Stomach (tissue), 9 donors: ENCODE data around the gene SMAD7. TPM values are rescaled to one million over a fixed set of nuclear protein-coding genes. Genes with fewer than 3 reads are reported as not detected.

Source experiments
- DNase-seq, 2 donors: peaks; one replicate each; pipeline versions ENCODE4 v3.0.0 to v3.0.0-alpha.2; 2013 to 2019
- H3K27ac ChIP-seq, 5 donors: fragments of 200-600 bp in 4 of 5; sonication (generic) in 4 of 5; one replicate each; pipeline ENCODE4 v1.5.1; 2013 to 2019; ENCODE audit warnings: mild to moderate bottlenecking in 1 of 5, moderate library complexity in 1 of 5
- H3K27me3 ChIP-seq, 3 donors: fragments of 200-600 bp; sonication (generic); one replicate each; pipeline ENCODE4 v1.5.1; 2017 to 2019; ENCODE audit warnings: mixed run types in 1 of 3
- H3K36me3 ChIP-seq, 4 donors: fragments of 200-600 bp; sonication (generic); 1 replicate in 3 of 4; 2 replicates in 1 of 4; pipeline ENCODE4 v1.5.1; 2016 to 2019
- H3K4me1 ChIP-seq, 4 donors: fragments of 200-600 bp; sonication (generic); one replicate each; pipeline ENCODE4 v1.5.1; 2016 to 2019
- H3K4me3 ChIP-seq, 4 donors: fragments of 200-600 bp; sonication (generic) in 3 of 4; one replicate each; pipeline ENCODE4 v1.5.1; 2016 to 2019; ENCODE audit warnings: mild to moderate bottlenecking in 1 of 4
- H3K9me3 ChIP-seq, 4 donors: fragments of 200-600 bp; sonication (generic); one replicate each; pipeline ENCODE4 v1.5.1; 2016 to 2019
- EP300 ChIP-seq: sonication (generic); formaldehyde crosslinking; IDR thresholded peaks from one replicate; pipeline ENCODE4 v1.6.1; 2017; ENCODE audit warnings: antibody characterized with exemption
- POLR2A ChIP-seq, 4 donors: fragments of 450-650 bp; IDR thresholded peaks; one replicate each; pipeline ENCODE4 v1.6.1; 2016; ENCODE audit warnings: antibody characterized with exemption in 4 of 4, control low read depth in 2 of 4, mild to moderate bottlenecking in 1 of 4, moderate library complexity in 1 of 4
- POLR2AphosphoS5 ChIP-seq, 3 donors: sonication (generic); formaldehyde crosslinking; IDR thresholded peaks; one replicate each; pipeline ENCODE4 v1.6.1; 2016; ENCODE audit warnings: antibody characterized with exemption in 3 of 3
- WGBS, 5 donors: extraction: QIAGEN DNeasy Blood & Tissue Kit in 3 of 5; methylation state at CpG; one replicate each; pipeline versions ENCODE4 v1.1.5 to v1.1.7; 2013 to 2018; 5-methylcytosine and 5-hydroxymethylcytosine counted together
- intact Hi-C: fragments of 100-400 bp; cut with DNase I; formaldehyde crosslinking; loops from one replicate; pipeline ENCODE4 v1.15.1; 2023; ENCODE audit warnings: low total_unique reads
- polyA plus RNA-seq, 3 donors: library from polyadenylated mRNA; stranded (reverse); fragments of 200-250 nt; gene quantifications; one replicate each; pipeline ENCODE4 v1.2.3, GENCODE V29; 2013
- total RNA-seq, 5 donors: library from RNA; depleted of rRNA; stranded (reverse); fragments of >200 nt; gene quantifications; one replicate each; pipeline versions ENCODE4 v1.1.0 to v1.2.3, GENCODE V29; 2014 to 2016
- TF ChIP-seq, protein P1 (sequence below), 7 experiments: fragments of 450-650 bp in 4 of 7; fragments of 200-600 bp in 3 of 7; sonication (generic) in 3 of 7; IDR thresholded peaks; one replicate each; pipeline ENCODE4 v1.5.1; 2016 to 2019; ENCODE audit warnings: antibody characterized with exemption in 7 of 7, control low read depth in 2 of 7, mild to moderate bottlenecking in 1 of 7
- donor health status: healthy with polysubstance abuse.
- donor health status: Bipolar disorder and iron deficiency.
- donor health status: healthy.

SMAD7 gene
- total and polyA plus RNA-seq, 8 donors: 4.5 to 123 (median 10.6) TPM

DNA sequence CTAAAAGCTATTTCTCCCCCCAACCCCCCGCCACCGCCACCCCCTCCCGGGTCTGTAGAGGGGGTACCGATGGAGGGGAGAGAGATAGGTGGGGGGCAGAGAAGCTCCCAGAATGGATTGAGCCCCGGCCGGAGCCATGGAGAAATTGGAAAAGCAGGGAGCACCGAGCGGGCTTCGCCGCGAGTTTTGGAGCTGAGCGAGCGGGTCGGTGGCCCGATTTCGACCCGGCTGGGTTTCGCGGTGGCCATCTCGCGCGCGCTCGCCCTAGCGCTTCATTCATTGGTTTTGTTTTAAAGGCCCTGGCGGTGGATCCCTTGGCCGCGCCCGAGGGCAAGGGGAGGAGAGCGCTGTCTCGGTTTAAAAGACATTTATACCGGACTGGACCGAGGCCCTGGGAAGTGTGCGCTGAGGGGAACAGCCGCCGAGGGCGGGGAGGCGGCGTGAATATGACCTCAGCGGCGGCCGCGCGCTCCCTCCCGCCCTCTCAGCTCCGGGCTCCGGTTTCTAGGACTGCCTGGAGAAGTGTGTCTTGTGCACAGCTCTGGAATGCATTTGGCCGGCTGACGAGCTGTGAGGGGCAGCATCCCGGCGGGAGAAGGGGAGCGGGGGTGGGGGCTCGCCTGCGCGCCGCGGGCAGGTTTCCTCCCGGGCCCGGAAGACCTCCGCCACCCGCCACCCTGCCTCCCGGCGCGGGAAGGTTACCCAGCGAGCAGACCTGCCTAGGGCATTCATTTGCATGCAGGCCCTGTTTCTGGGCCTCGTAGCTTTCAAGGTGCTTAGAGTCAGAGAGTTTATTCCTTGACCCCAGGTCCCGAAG is 1.7 kb upstream of the SMAD7 start:
- no peak for TF ChIP-seq POLR2A (IDR thresholded peaks at IDR 0.05)
- peak in 2 of 3 donors; percentile 74 for TF ChIP-seq POLR2AphosphoS5 (IDR thresholded peaks at IDR 0.05)
- TF ChIP-seq, protein P1, sequence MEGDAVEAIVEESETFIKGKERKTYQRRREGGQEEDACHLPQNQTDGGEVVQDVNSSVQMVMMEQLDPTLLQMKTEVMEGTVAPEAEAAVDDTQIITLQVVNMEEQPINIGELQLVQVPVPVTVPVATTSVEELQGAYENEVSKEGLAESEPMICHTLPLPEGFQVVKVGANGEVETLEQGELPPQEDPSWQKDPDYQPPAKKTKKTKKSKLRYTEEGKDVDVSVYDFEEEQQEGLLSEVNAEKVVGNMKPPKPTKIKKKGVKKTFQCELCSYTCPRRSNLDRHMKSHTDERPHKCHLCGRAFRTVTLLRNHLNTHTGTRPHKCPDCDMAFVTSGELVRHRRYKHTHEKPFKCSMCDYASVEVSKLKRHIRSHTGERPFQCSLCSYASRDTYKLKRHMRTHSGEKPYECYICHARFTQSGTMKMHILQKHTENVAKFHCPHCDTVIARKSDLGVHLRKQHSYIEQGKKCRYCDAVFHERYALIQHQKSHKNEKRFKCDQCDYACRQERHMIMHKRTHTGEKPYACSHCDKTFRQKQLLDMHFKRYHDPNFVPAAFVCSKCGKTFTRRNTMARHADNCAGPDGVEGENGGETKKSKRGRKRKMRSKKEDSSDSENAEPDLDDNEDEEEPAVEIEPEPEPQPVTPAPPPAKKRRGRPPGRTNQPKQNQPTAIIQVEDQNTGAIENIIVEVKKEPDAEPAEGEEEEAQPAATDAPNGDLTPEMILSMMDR (IDR thresholded peaks at IDR 0.05): no peak
- no peak for TF ChIP-seq EP300
- WGBS, 5 donors: 0 to 1% (median 0%) methylated on average over 21 to 67 of the region's 67 CpGs
- intact Hi-C loops: no loop called here

DNA sequence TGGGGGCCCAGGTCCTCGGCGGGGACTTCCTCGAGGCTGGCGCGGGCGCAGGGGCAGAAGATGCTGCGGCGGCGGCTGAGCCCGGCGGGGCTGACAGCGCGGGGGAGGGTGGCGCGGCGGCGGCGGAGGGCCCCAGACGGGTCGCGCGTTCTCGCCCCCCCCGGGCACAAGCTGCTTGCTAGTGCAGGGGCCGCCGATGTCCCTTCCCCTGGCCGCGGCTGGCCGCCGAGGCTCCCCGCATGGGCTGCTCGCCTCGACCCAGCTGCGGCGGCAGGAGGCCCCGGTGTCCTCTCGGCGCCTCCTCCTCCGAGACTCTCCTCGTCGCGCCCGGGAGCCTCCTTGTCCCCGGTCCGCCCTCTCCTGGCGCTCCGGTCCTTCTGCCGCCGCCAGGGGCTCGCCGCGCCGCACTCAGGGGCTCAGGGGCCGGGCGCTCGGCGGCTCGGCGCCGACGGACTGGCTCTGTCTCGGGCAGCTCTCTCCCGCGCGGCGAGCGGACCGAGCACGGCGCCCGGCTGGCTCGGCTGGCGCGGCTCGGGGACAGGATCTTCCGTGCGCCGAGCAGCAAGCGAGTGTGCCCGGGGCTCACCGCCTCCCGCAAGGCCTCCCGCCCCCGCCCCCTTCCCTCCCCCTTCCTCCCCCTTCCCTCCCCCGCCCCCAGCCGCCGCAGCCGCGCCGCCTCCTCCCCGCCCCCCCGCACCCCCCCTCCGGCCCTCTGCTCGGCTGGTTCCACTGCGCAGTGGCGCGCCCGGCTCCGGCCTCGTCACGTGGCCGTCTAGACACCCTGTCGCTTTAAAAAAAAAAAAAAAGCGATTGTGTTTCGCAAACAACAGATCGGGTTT is 902 bp upstream of the SMAD7 start:
- no peaks in the 10 kb centered on the region for H3K27me3 ChIP-seq
- H3K4me3 ChIP-seq: peak overlapping the region; percentile 73 to 94 (median 90)
- DNase-seq: peak; percentile 90 to 96
- WGBS, 5 donors: 0 to 1% (median 1%) methylated on average over 44 to 104 of the region's 106 CpGs
- H3K4me1 ChIP-seq: peaks cover 27 to 61% (median 46%) of the 10 kb centered on the region in 4 donors
- TF ChIP-seq EP300: no peak
- TF ChIP-seq POLR2AphosphoS5 (IDR thresholded peaks at IDR 0.05): peak; percentile 24 to 94 (median 83)
- H3K36me3 ChIP-seq: peaks cover 0 to 4% (median 0%) of the 10 kb centered on the region in 4 donors
- no peaks in the 10 kb centered on the region for H3K9me3 ChIP-seq
- H3K27ac ChIP-seq: peak overlapping the region; percentile 97 to 100 (median 99)
- intact Hi-C loops: no loop called here

More for the DNA sequence above, 1.7 kb upstream of the SMAD7 start:
- H3K4me1 ChIP-seq: peaks cover 23 to 61% (median 41%) of the 10 kb centered on the region in 4 donors
- DNase-seq: peak; percentile 77 to 95
- H3K27me3 ChIP-seq: no peaks in the 10 kb centered on the region
- no peaks in the 10 kb centered on the region for H3K9me3 ChIP-seq
- peak overlapping the region; percentile 73 to 94 (median 90) for H3K4me3 ChIP-seq
- H3K36me3 ChIP-seq: no peaks in the 10 kb centered on the region
- peak overlapping the region; percentile 97 to 100 (median 99) for H3K27ac ChIP-seq

DNA sequence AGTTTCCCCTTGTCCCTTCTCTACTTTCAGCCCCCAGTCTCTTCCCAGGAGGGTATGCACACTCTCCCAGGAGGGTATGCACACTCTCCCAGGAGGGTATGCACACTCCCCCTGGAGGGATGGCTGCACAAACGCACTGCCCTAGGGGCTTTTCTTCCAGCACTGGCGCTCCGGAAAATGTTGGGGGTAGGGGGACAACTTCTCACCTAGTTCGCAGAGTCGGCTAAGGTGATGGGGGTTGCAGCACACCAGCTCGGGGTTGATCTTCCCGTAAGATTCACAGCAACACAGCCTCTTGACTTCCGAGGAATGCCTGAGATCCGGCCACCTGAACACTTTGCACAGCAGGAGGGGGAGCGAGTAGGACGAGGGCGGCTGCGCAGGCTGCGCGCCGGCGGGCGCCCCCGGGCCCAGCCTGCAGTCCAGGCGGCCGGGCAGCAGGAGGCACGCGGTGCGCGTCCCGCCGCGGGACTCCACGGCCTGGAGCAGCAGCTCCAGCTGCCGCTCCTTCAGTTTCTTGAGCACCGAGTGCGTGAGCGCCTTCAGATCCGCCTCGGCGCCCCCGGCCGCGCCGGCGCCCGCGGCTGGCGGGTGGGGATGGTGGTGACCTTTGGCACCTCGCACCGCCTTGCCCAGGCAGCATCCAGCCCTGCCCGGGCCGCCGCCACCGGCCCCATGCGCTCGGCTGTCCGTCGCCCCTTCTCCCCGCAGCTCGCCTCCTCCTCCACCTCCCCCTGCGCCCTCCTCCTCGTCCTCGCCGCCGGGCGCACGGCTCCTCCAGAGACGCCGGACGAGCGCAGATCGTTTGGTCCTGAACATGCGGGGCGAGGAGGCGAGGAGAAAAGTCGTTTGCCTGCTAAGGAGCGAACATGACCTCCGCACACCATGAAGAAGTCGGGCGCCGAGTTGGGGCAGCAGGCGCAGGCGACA is 894 bp downstream of the SMAD7 start:
- Histone ChIP-seq H3K27me3 (no peaks in the 10 kb centered on the region), H3K36me3 (peaks cover 0 to 14% (median 0%) of the 10 kb centered on the region in 4 donors), H3K27ac (peak overlapping the region; percentile 88 to 100 (median 99)), H3K4me3 (peak overlapping the region; percentile 73 to 94 (median 90)), H3K9me3 (no peaks in the 10 kb centered on the region), H3K4me1 (peaks cover 30 to 61% (median 48%) of the 10 kb centered on the region in 4 donors)
- no peak for TF ChIP-seq POLR2A (IDR thresholded peaks at IDR 0.05)
- TF ChIP-seq, protein P1 (IDR thresholded peaks at IDR 0.05): peak in 3 of 7 experiments; percentile 19 to 33 (median 22)
- intact Hi-C loops: no loop called here
- DNase-seq: peak; percentile 55 to 83
- WGBS, 5 donors: 0 to 1% (median 0%) methylated on average over 27 to 79 of the region's 79 CpGs

- peak overlapping the region; percentile 73 to 94 (median 90) for H3K4me3 ChIP-seq
- H3K9me3 ChIP-seq: no peaks in the 10 kb centered on the region
- H3K4me1 ChIP-seq: peaks cover 38 to 61% (median 52%) of the 10 kb centered on the region in 4 donors
- H3K36me3 ChIP-seq: peaks cover 0 to 21% (median 0%) of the 10 kb centered on the region in 4 donors
- WGBS, 5 donors: 0 to 1% (median 0%) methylated on average over 27 of the region's 27 CpGs
- peak; percentile 69 to 78 for DNase-seq
- intact Hi-C loops: no loop called here
- H3K27ac ChIP-seq: peak overlapping the region; percentile 88 to 100 (median 99)
- TF ChIP-seq EP300 (no peak), POLR2AphosphoS5 (IDR thresholded peaks at IDR 0.05) (peak in 2 of 3 donors; percentile 11 to 21), POLR2A (IDR thresholded peaks at IDR 0.05) (no peak)
- TF ChIP-seq, protein P1 (IDR thresholded peaks at IDR 0.05): no peak
- no peaks in the 10 kb centered on the region for H3K27me3 ChIP-seq
Measured at GRCh38 chr18:48949050-48949605, 1.6 kb downstream of the SMAD7 start.
